AG08395 (cell line): Measurements from ENCODE around the gene OARD1.

Source experiments
- DNase-seq: peaks from one replicate; pipeline ENCODE4 v3.0.0; 2012; ENCODE audit warnings: mixed read lengths, low spot score

The OARD1 gene

GRCh38 chr6:41047745-41048732, 24.1 kb downstream of the OARD1 start:
- no peak for DNase-seq

DNA sequence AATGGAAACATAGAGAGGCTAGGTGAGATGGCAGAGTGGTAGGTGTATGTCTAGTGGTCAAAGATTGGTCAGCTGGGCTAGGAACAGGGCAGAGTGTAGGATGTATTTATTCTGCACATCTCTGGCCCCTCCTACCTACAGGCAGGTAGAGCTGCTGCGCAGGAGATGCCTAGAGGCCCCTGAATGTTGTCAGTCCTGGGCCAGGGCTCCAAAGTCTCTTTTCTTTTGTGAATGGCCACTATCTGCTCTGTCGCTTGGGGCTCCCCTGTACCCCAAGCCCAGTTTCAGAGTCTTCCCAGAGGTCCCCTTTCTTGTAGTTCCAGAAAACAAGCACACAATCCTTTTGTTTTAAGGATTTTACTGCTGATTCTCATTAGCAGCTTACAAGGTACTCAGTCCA, 24.9 kb downstream of the OARD1 start:
- no peak for DNase-seq

GRCh38 chr6:41046084-41046483, 26.1 kb downstream of the OARD1 start:
- DNase-seq, result no peak

DNA sequence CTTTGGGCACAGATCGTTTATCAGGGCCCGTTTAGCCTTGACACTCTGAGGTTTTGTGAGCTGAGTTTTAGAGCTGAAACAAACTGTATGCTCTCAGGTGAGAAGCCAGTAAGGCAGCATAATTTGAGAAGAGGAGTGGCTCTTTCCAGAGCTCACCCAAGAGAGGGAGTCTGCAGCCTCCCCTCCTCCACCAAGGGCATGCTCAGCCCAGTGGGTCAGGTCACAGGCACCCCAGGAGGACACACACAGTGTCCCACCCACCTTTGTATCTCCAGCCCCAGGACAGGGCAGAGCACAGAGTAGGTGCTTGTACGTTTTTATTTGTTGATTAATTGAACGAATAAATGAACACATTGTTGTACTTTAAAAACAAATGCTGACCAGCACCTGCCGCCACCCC, 26.5 kb downstream of the OARD1 start:
- DNase-seq, result no peak

DNA sequence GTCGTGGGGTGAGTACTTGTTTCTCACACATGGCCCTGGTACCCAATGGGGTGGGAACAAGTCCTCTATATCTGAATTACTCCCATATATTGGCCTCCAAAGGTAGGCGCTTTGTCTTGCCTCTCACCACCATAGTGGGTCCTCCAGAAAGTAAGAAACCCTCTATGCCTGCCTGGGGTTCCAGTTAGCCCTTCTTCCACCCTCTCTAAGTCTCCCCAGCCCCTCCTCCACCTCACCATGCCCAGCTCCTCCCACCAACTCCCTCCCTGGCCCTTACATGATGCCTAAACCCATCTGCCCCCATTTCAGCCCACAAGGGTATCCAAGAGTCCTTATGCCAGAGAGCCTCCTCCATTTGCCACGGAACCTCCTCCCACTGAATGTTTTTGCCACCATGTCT, 29.0 kb downstream of the OARD1 start:
- DNase-seq, result no peak

DNA sequence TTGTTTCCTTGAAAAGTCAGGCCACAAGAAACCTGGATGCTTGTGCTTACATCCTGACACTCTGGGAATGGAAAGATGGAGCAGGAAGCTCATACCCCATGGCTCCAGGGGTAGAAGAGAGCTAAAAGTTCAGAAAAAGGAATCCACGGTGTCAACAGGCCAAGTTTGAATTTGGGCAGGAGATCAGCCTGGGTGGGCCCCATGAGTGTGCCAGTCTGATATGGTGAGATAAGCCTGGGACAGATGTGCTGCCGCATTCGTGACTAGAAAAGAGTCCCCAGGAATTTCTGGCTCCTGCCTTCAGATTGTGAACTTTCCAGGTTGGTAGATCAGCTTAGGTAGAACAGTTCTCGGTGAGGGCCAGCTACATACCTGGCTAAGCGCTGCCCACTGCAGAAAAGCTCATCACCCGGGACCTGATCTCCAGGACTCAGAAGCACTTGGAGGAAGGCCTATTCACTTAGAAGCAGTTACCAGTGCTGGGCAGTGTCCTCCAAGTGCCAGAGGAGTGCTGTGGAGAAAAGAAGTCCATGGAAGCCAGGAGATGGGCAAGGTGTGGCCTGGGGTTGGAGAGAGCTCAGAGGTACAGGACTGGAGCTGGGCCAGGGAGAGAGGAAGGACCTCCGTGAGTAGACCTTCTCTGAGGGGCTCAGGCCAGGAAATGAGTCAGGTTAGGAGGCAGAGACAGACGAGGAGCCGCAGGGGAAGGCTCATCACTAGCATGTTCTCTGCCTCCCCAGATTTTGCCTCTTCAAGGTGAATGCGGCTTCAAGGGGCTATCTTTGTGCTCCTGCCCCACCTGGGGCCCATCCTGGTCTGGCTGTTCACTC, 29.7 kb downstream of the OARD1 start, which contains the start of gene TSPO2:
Gene TSPO2, plus strand, starts transcription at position 242 of the 830 bp plus-strand sequence. Its CDS starts 519 bp downstream, at position 761.
- DNase-seq, result no peak

GRCh38 chr6:41040940-41041536, 31.1 kb downstream of the OARD1 start:
- DNase-seq, result no peak

DNA sequence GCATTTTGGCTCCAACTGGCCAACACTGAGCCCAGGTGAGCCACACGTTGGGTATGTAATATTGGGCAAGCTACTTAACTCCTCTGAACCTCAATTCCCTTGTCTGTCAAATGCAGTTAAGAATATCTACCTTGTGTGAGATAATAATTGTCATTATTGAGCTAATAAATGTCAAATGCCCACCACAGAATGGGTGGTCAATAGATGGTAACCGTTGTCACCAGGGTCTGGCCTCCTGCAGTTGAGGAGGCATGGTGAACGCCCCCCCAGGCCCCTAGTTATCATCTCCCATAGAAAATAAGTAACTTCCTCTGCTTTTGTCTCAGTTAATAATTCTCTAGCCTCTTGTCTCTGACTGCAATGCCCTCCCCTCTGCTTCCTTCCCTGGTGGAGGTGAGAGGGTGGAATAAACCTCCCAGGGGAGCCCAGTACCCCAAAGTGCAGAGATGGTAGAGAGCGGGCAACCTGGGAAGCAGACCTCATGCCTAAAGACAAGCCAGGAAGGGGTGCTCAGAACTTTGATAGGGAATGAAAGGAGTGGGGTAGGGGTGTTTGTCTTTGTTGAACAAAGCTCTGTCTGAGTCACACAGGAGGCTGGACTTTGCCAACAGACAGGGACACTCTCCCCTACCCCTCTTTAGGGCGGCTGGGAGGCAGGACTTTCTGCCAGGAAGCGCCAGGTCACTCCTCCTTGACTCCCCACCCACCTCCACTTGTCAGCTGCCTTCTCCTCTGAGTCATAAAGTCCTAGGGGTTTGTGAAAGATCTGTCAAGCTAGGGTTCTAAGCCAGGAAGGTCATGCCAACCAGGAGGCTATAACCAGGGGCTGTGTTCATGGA, 31.8 kb downstream of the OARD1 start:
- peak; percentile 26 for DNase-seq

DNA sequence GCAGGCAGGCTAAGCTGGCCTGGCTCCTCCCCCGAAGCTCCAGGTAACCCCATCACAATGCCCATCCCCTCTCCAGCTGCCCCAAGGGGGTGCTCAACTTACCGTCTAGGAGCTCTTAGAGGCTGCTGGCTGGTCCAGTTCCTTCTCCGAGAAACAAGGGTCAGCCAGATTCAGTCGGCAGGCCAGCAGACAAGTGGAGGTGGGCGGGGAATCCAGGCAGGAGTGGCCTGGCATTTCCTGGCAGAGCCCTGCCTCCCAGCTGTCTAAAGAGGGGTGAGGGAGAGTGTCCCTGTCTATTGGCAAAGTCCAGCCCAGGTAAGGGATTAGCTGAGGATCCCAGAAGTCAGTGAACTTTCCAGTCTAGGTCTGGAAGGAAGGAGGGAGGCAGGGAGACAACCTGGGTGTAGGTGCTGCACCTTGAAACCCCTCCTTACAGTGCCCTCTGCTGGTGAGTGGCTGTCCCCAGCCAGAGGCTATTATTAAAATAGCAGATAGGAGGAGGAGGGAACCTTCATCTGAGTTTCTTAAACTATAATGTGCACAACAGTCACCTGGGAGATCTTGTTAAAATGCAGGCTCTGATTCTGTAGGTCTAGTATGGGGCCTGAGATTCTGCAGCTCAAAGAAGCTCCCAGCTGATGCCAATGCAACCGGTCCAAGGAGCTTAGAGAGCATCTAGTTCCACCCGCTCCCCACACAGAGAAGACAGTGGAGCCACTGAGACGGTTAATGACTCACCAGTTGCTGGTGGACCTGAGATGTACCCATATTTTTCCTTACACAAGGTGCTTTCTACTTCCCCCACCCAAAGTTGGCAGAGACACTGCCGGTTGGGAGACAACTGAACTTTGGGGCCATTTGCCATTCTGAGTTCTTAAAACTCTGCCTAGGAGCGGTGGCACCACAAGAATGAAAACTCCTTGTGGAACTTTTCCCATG, 32.8 kb downstream of the OARD1 start, which contains the start of gene UNC5CL:
Gene UNC5CL, minus strand, starts transcription at position 162 of the 939 bp plus-strand sequence. CDS start 4,147 bp downstream, outside the sequence.
- peak; percentile 60 for DNase-seq

DNA sequence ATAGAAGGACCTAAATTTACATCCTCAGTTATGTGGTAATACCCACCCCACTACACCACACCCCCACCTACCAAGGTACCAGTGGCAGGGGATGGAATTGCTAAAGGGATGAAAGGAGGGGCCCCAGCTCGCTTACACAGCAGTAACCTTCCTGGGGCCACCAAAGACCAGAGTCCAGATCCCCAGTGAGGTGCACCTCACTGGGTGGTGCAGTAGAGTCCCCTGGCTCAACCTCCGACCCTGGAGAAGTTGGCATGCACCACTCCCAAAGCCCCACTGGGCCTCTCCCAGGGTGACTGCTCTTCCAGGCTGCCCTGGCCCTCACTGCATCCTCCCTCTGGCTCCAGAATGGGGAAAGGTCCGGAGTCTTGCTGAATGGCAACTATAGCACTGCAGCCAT, 34.0 kb downstream of the OARD1 start:
- DNase-seq, result no peak

GRCh38 chr6:41037107-41037900, 34.9 kb downstream of the OARD1 start:
- no peak for DNase-seq

DNA sequence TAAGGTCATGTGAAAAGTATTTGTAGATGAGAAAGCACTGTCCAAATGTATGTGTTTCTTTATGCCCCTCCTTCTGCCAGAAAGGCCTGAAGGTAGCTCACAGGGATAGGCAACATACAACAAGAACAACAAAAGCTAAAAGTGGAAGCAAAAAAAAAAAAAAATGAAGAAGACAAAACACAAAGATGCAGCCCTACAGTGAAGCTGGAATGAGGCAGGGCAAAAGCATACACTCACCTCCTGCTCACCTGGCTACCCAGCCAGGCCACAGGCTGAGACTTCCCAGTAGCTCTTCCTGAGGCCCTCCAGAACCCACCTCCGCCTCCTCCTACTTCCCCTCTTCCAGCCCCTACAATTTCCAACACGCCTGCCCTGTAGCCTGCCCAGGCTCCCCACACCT, 35.6 kb downstream of the OARD1 start:
- DNase-seq, result no peak

DNA sequence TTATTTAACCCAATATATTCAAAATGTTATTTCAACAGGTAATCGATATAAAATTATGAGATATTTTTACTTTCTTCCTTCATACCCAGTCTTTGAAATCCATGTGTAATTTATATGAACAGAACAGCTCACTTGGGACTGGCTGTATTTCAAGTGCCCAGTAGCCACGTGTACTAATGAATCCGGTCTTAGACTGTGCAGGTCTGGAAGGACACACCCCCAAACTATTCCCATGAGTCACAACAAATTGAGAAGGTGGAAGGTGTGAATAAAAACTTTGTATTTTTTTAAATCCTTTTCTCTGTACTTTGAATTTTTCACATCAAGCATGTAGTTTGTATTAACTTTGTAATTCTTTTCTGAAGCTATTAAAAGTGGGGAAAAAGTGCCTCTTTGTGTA, 36.0 kb downstream of the OARD1 start:
- no peak for DNase-seq

DNA sequence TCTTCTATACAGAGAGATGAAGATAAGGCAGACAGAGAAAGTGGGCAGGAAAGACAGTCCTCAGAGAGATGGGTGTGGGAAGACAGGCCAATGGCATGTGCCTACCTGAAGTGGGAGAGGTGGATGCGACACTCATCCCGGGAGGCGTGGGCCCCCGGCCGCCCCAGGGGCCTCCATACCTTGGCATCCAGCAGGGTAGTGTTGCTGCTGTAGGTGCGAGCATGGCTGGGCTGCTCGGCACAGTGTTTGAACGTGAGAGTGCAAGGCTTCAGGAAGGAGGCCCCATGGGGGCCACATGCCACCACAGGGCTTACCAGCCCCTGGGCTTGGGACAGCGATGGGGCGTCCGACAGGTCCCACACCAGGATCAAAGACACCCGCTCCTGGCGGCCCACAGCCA, 38.4 kb downstream of the OARD1 start:
- DNase-seq, result no peak

DNA sequence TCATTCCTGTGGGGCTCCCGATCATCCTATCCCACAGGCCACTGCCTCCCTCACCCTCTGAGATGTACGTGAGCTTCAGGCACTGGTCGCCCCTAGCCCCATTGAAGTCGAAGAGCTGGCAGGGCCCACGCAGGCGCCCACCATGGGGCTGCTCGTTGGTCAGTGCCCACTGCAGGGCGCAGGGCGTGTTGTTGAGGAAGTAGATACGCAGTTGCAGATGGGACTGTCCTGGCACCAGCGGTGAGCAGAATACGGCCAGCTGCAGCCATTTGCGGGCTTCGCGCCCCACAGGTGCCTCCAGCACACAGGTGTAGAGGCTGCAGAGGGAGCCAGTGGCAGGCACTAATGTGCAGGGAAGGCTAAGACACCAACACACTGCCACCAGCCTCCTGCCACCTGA, 39.3 kb downstream of the OARD1 start:
- DNase-seq, result no peak

DNA sequence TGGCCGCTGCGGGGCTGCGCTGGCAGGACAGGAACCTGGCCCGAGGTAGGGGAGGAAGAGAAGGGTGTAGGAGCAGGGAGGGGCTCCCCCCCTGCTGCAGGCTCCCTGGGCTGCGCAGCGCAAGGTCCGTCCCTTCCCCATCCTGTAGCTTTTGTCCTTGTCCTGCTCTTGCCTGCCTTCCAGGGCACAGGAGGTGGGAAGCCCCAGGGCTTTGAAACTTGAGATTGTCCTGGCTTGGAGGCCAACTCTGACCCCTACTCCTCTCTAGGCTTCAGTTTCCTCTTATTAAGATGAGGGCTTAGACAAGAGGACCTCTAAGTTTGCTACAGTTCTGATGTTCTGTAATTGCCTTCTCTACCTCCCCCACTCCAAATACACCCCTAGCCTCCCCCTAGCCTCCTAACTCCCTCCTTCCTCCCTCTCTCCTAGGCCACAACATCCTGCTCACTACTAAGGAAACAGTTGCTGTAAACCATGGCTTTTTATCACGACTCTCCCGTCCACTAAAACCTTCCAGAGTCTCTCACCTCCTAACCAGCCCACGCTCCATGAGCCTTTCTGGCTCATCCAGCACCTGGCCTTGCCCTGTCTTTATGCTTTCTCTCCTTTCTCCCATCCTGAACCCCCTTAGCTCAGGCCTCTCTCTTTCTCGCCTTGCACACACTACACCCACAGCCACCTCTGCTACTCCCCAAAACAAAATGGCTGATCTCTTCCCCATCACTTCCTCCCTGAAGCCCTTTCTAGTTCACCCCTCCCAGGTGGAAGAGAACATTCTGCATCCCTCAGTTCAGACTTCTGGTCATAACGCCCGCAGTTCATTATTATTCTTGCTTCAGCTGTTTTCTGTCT, 43.4 kb downstream of the OARD1 start:
- no peak for DNase-seq

- DNase-seq, result peak; percentile 90
Measured at GRCh38 chr6:41027799-41028560, 44.2 kb downstream of the OARD1 start.

DNA sequence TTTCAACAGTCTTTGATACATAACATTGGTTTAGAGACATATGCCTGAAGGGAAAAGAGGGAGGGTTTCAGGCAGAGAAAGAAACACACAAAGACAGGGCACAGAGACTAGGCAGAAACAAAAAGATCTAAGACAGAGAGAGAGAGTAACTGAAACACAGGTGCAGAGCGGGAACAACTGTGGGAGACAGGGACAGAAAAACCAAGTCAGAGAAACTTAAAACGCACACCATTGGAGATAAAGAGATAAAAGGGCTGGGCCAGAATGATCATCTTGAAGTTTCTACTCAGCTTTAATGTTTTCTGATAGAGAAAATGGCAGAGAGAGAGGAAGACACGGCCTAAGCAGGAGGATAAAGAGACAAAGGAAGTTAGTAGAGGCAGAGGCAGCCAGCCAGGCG, 44.9 kb downstream of the OARD1 start:
- DNase-seq, result no peak
